ENCODE data around the gene TNRC6C.

Gene TNRC6C

DNA sequence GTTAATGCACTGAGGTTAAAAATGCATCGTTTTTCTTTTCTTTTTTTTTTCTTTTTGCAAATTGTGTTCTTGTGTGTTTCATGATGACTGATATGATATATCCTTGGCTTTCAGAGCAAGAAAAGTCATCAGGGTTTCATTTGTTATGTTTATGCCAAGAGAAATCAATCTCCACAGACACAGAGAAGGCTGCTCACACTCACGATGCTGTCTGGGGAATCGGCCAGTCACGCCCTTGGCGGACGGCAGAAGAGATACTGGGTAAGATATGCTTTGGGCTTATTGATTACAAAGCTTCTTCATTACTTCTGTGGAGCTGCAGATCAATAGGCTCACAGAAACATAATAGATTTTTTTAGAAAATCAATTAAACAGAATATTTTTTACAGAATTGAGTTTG lies 42.2 kb upstream of the TNRC6C start:
- no peak for DNase-seq (ENCODE audit: low spot score)
- Histone ChIP-seq H3K27ac (no peak overlapping the region), H3K4me3 (no peak overlapping the region)
- TF ChIP-seq, protein P1, sequence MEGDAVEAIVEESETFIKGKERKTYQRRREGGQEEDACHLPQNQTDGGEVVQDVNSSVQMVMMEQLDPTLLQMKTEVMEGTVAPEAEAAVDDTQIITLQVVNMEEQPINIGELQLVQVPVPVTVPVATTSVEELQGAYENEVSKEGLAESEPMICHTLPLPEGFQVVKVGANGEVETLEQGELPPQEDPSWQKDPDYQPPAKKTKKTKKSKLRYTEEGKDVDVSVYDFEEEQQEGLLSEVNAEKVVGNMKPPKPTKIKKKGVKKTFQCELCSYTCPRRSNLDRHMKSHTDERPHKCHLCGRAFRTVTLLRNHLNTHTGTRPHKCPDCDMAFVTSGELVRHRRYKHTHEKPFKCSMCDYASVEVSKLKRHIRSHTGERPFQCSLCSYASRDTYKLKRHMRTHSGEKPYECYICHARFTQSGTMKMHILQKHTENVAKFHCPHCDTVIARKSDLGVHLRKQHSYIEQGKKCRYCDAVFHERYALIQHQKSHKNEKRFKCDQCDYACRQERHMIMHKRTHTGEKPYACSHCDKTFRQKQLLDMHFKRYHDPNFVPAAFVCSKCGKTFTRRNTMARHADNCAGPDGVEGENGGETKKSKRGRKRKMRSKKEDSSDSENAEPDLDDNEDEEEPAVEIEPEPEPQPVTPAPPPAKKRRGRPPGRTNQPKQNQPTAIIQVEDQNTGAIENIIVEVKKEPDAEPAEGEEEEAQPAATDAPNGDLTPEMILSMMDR (IDR thresholded peaks at IDR 0.05): no peak

- no peak overlapping the region for H3K27ac ChIP-seq
- no peak for DNase-seq (ENCODE audit: low spot score)
- H3K4me3 ChIP-seq: no peak overlapping the region
- TF ChIP-seq, protein P1 (IDR thresholded peaks at IDR 0.05): no peak
Measured at GRCh38 chr17:77916703-77917481, 41.6 kb upstream of the TNRC6C start.

DNA sequence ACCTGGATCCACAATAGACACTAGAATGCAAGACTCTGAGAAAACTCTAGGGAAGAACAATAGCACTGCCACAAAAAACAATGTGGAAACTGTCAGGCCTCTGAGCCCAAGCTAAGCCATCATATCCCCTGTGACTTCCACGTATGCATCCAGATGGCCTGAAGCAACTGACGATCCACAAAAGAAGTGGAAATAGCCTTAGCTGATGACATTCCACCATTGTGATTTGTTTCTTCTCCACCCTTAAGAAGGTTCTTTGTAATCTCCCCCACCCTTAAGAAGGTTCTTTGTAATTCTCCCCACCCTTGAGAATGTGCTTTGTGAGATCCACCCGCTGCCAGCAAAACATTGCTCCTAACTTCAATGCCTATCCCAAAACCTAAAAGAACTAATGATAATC lies 39.2 kb upstream of the TNRC6C start:
- no peak for DNase-seq (ENCODE audit: low spot score)

GRCh38 chr17:77923135-77923534 lies 35.4 kb upstream of the TNRC6C start:
- TF ChIP-seq, protein P1 (IDR thresholded peaks at IDR 0.05): no peak
- no peak overlapping the region for H3K27ac ChIP-seq
- DNase-seq (ENCODE audit: low spot score): no peak
- no peak overlapping the region for H3K4me3 ChIP-seq

More for the DNA sequence above, 39.2 kb upstream of the TNRC6C start:
- Histone ChIP-seq H3K4me3 (no peak overlapping the region), H3K27ac (no peak overlapping the region)
- TF ChIP-seq, protein P1 (IDR thresholded peaks at IDR 0.05): no peak

DNA sequence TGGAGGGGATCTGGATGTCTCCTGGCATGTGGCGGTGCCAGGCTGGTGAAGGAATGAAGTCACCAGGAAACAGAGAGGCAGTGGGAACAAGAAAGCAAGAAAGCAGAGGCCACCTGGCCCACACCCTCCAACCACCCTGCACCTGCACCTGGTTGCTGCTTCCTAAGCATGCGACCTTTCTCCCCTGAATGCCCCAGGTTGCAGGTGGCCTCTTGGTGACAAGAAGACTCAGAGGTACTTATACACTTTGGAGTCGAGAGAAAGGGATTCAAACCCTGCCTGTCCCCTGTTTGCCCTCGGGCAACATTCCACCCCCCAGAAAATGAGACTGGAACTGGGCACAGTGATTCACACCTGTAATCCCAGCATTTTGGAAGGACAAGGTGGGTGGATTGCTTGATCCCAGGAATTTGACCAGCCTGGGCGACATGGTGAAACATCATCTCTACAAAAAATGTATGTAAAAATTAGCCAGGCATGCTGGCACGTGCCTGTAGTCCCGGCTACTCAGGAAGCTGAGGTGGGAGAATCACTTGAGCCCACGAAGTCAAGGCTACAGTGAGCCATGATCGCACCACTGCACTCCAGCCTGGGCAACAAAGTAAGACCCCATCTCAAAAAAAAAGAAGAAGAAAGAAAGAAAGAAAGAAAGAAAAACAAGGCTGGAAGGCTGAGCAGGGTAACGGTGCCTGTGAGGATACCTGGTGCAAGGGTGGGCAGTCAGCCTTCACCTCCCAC lies 34.6 kb upstream of the TNRC6C start:
- Histone ChIP-seq H3K4me3 (no peak overlapping the region), H3K27ac (no peak overlapping the region)
- DNase-seq (ENCODE audit: low spot score): no peak
- TF ChIP-seq, protein P1 (IDR thresholded peaks at IDR 0.05): no peak

GRCh38 chr17:77924757-77925336 lies 33.7 kb upstream of the TNRC6C start:
- DNase-seq (ENCODE audit: low spot score): no peak
- TF ChIP-seq, protein P1 (IDR thresholded peaks at IDR 0.05): no peak
- Histone ChIP-seq H3K4me3 (no peak overlapping the region), H3K27ac (no peak overlapping the region)

Measured in coronary artery (tissue), 2 donors.